Fibroblast of lung (primary cell): ENCODE measurements around the gene CFAP65. TPM values are rescaled to one million over a fixed set of nuclear protein-coding genes. Genes with fewer than 3 reads are reported as not detected.

Experiments used
- DNase-seq, 2 donors: peaks; one replicate each; pipeline versions ENCODE4 v3.0.0 to v3.0.0-alpha.2; 2010; ENCODE audit warnings: low read depth in 2 of 2
- H2AFZ ChIP-seq: 2 replicates; pipeline ENCODE4 v1.5.1; 2012; ENCODE audit warnings: low read length, control low read depth, inconsistent platforms
- H3K27ac ChIP-seq: 2 replicates; pipeline ENCODE4 v1.5.1; 2011; ENCODE audit warnings: low read length, control low read depth; ENCODE audit not compliant: insufficient read depth
- H3K27me3 ChIP-seq: 2 replicates; pipeline ENCODE4 v1.5.1; 2011; ENCODE audit warnings: mild to moderate bottlenecking, low read length; ENCODE audit not compliant: control insufficient read depth, insufficient read depth
- H3K36me3 ChIP-seq: 2 replicates; pipeline ENCODE4 v1.5.1; 2011; ENCODE audit warnings: low read length; ENCODE audit not compliant: control insufficient read depth, insufficient read depth
- H3K4me1 ChIP-seq: 2 replicates; pipeline ENCODE4 v1.5.1; 2011; ENCODE audit warnings: low read length; ENCODE audit not compliant: control insufficient read depth, insufficient read depth; ENCODE audit errors: extremely low read depth
- H3K4me2 ChIP-seq: 2 replicates; pipeline ENCODE4 v1.5.1; 2011; ENCODE audit warnings: low read length, control low read depth; ENCODE audit not compliant: insufficient read depth; ENCODE audit errors: extremely low read depth
- H3K4me3 ChIP-seq, 4 experiments: fragments of 200-600 bp in 1 of 4; sonication (generic) in 1 of 4; replicated peaks in 1 of 4; 2 replicates each; pipeline ENCODE4 v1.5.1; 2011 to 2016; ENCODE audit warnings: low read length in 4 of 4, low read depth in 3 of 4, mild to moderate bottlenecking in 3 of 4, control low read depth in 2 of 4, inconsistent platforms in 1 of 4, mixed read lengths in 1 of 4; ENCODE audit not compliant: insufficient read depth in 1 of 4; ENCODE audit errors: control extremely low read depth in 1 of 4
- H3K79me2 ChIP-seq: 2 replicates; pipeline ENCODE4 v1.5.1; 2012; ENCODE audit warnings: mild to moderate bottlenecking, low read length, inconsistent platforms; ENCODE audit not compliant: control insufficient read depth, insufficient read depth
- H3K9ac ChIP-seq: 2 replicates; pipeline ENCODE4 v1.5.1; 2011; ENCODE audit warnings: mild to moderate bottlenecking, low read length, control low read depth; ENCODE audit not compliant: insufficient read depth
- H3K9me3 ChIP-seq: 2 replicates; pipeline ENCODE4 v1.5.1; 2012; ENCODE audit warnings: low read depth, low read length; ENCODE audit not compliant: control insufficient read depth, insufficient read depth
- H4K20me1 ChIP-seq: 2 replicates; pipeline ENCODE4 v1.5.1; 2011; ENCODE audit warnings: low read length; ENCODE audit not compliant: control insufficient read depth, insufficient read depth; ENCODE audit errors: extremely low read depth
- CTCF ChIP-seq, 2 donors: IDR thresholded peaks in 1 of 2; conservative IDR thresholded peaks in 1 of 2; 1 replicate in 1 of 2; 2 replicates in 1 of 2; pipeline ENCODE4 v1.5.1; 2011 to 2012; ENCODE audit warnings: low read length in 2 of 2, control low read depth in 1 of 2, inconsistent platforms in 1 of 2, low read depth in 1 of 2, mild to moderate bottlenecking in 1 of 2
- EZH2 ChIP-seq: IDR thresholded peaks from 2 replicates; pipeline ENCODE4 v1.5.1; 2012; ENCODE audit warnings: low read length, control low read depth, mild to moderate bottlenecking; ENCODE audit errors: missing control alignments
- polyA plus RNA-seq, 2 donors: library from polyadenylated mRNA; depleted of rRNA in 1 of 2; stranded (reverse) in 1 of 2; unstranded in 1 of 2; fragments of >200 nt; gene quantifications; 2 replicates each; pipeline ENCODE4 v1.2.1, GENCODE V29; 2011 to 2012; ENCODE audit warnings: missing spikeins in 1 of 2
- total RNA-seq: library from RNA; depleted of rRNA; stranded (reverse); fragments of >200 nt; gene quantifications from 2 replicates; pipeline ENCODE4 v1.2.1, GENCODE V29; 2014

CFAP65 gene
- total and polyA plus RNA-seq, 2 donors (not counting 1 experiment from before 2014, with no cell fraction given), result not detected

GRCh38 chr2:219065484-219065883 is 24.2 kb upstream of the CFAP65 start:
- H3K4me2 ChIP-seq, result no peak overlapping the region
- peaks cover 26% of the 10 kb centered on the region for H3K27me3 ChIP-seq
- TF ChIP-seq CTCF (conservative IDR thresholded peaks at IDR 0.05 in 1 of 2, IDR thresholded peaks at IDR 0.05 in 1 of 2; ENCODE audit: low read depth in 1 of 2, low read length in 2 of 2) (no peak), EZH2 (no peak)
- H3K4me3 ChIP-seq, result no peak overlapping the region
- DNase-seq, result no peak
- H2AFZ ChIP-seq, result no peak overlapping the region
- H3K4me1 ChIP-seq, result no peaks in the 10 kb centered on the region
- no peak overlapping the region for H3K27ac ChIP-seq
- H4K20me1 ChIP-seq, result no peaks in the 10 kb centered on the region
- no peaks in the 10 kb centered on the region for H3K36me3 ChIP-seq
- no peaks in the 10 kb centered on the region for H3K9me3 ChIP-seq
- H3K79me2 ChIP-seq, result no peaks in the 10 kb centered on the region
- no peak overlapping the region for H3K9ac ChIP-seq

- Histone ChIP-seq H3K4me1 (no peaks in the 10 kb centered on the region), H3K4me2 (no peak overlapping the region), H3K9me3 (no peaks in the 10 kb centered on the region), H3K27ac (no peak overlapping the region), H3K27me3 (peaks cover 56% of the 10 kb centered on the region), H3K9ac (no peak overlapping the region), H4K20me1 (no peaks in the 10 kb centered on the region), H3K79me2 (no peaks in the 10 kb centered on the region), H3K36me3 (no peaks in the 10 kb centered on the region), H2AFZ (no peak overlapping the region), H3K4me3 (no peak overlapping the region)
- TF ChIP-seq CTCF (conservative IDR thresholded peaks at IDR 0.05 in 1 of 2, IDR thresholded peaks at IDR 0.05 in 1 of 2; ENCODE audit: low read depth in 1 of 2, low read length in 2 of 2), result no peak
- no peak for TF ChIP-seq EZH2
- DNase-seq, result no peak
Measured at GRCh38 chr2:219062081-219062480, 20.8 kb upstream of the CFAP65 start.

- Histone ChIP-seq H3K4me3 (no peak within 1 kb of the TSS), H3K4me2 (no peak within 1 kb of the TSS), H3K79me2 (no peaks in the 10 kb centered on the region), H3K27me3 (peaks cover 66% of the 10 kb centered on the region), H3K36me3 (no peaks in the 10 kb centered on the region), H3K9ac (no peak within 1 kb of the TSS), H2AFZ (no peak within 1 kb of the TSS), H3K27ac (no peak within 1 kb of the TSS), H4K20me1 (no peaks in the 10 kb centered on the region), H3K9me3 (no peaks in the 10 kb centered on the region), H3K4me1 (no peaks in the 10 kb centered on the region)
- peak in 1 of 2 donors; percentile 6 for DNase-seq
- TF ChIP-seq EZH2 (peak; percentile 100), CTCF (conservative IDR thresholded peaks at IDR 0.05 in 1 of 2, IDR thresholded peaks at IDR 0.05 in 1 of 2; ENCODE audit: low read depth in 1 of 2, low read length in 2 of 2) (no peak)
Measured at GRCh38 chr2:219060821-219061791, 19.8 kb upstream of the CFAP65 start, which contains the start of gene IHH. Gene IHH, minus strand, starts transcription at chr2:219060921. Its CDS starts 454 bp downstream, at chr2:219060467.
